Cardiac fibroblast (primary cell): ENCODE measurements around the gene KDM4F.

Experiments
- DNase-seq, 2 donors: peaks; one replicate each; pipeline versions ENCODE4 v3.0.0 to v3.0.0-alpha.2; 2010; ENCODE audit warnings: low read depth in 2 of 2
- H3K4me3 ChIP-seq, 2 donors: replicated peaks in 1 of 2; 1 replicate in 1 of 2; 2 replicates in 1 of 2; pipeline ENCODE4 v1.5.1; 2011; ENCODE audit warnings: low read depth in 2 of 2, low read length in 2 of 2, mild to moderate bottlenecking in 2 of 2, moderate library complexity in 1 of 2
- TF ChIP-seq, protein P1 (sequence below): IDR thresholded peaks from one replicate; pipeline ENCODE4 v1.5.1; 2011; ENCODE audit warnings: low read depth, mild to moderate bottlenecking, low read length, inconsistent platforms

Gene KDM4F

DNA sequence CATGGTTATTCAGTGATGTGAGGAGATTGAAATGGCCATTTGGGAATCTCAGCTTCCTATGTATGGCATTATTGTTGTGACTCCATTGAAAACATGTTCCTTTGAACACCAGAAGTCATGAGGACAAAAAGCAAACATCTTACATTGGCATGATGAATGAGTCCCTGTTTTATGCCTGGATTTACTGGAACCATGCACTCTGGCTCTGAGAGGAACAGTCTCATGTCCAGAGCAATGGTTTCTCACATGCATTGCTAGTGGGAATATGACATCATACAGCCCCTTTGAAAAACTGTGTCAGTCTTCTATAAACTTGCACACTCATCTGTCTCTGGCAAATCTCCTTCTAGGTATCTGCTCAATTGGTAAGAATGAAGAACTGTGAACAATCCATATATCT, 3.4 kb upstream of the KDM4F start:
- DNase-seq = no peak
- TF ChIP-seq, protein P1, sequence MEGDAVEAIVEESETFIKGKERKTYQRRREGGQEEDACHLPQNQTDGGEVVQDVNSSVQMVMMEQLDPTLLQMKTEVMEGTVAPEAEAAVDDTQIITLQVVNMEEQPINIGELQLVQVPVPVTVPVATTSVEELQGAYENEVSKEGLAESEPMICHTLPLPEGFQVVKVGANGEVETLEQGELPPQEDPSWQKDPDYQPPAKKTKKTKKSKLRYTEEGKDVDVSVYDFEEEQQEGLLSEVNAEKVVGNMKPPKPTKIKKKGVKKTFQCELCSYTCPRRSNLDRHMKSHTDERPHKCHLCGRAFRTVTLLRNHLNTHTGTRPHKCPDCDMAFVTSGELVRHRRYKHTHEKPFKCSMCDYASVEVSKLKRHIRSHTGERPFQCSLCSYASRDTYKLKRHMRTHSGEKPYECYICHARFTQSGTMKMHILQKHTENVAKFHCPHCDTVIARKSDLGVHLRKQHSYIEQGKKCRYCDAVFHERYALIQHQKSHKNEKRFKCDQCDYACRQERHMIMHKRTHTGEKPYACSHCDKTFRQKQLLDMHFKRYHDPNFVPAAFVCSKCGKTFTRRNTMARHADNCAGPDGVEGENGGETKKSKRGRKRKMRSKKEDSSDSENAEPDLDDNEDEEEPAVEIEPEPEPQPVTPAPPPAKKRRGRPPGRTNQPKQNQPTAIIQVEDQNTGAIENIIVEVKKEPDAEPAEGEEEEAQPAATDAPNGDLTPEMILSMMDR = no peak
- H3K4me3 ChIP-seq = no peak overlapping the region

DNA sequence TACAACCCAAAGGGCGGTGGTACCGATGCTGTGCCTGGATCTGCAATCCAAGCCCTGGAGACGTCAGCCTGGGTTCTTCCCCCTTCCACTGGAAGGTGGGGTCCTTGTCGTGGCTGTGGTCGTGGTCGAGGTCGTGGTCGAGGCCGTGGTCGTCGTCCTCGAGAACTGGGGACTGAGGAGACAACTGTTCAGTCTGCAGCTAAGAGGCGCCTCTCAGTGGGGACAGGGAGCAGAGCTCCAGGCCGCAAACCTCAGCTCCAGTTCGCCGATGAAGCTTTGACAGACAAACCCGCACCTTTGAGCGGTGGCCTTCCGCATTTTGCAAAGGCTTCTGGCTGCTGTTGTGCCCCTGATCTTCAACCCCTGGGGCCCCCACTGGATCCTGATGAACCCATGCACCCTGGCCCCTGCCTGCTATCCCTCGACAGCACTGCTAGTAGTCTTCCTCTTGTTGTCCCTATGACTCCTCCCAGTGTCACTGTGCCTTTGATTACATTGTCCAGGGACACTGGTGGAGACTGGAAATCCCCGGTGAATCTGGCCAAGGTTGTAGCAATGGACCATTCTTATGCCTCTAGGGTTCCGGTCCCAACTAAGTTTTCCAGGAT, 1.5 kb downstream of the KDM4F start:
- no peak for DNase-seq
- TF ChIP-seq, protein P1 = no peak
- no peak overlapping the region for H3K4me3 ChIP-seq

DNA sequence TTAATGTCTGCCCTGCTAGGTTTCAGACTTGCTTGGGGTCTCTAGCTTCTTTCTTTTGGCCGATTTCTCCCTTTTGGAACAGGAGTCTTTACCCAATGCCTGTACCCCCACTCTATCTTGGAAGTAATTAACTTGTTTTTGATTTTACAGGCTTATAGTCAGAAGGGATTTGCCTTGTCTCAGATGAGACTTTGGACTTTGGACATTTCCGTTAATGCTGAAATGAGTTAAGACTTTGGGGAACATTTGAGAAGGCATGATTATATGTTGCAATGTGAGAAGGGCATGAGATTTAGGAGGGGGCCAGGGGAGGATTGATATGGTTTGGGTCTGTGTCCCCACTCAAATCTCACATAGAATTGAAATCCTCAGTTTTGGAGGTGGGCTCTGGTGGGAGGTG, 5.1 kb downstream of the KDM4F start:
- TF ChIP-seq, protein P1 = no peak

DNA sequence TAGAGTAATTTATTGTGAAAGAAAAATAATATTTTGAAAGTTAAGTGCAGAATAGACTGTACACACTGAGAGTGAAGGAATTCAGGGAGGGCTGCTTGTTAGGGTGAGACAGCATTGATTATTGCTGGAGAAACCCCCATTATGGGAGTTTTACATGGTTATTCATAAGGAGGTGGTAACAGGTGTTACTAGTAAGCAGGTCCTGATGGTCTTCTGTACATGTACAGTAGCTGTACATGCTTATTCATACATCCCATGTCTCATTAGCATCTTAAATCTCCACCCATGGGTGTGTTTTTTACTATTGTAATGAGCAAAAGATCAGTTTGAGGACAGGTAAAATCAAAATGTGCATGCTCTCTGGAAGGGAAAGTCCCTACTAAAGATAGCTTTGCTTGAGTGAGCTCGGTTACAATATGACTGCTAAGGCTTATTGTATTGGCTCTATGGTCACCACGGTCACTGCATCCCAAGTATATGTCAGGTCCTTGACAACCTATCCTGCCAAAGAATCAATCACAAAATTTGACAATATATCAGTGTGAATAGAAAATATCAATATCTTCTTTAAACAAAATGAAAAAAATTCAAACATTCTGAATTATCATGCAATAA, 6.2 kb downstream of the KDM4F start:
- TF ChIP-seq, protein P1 = no peak
- H3K4me3 ChIP-seq = no peak overlapping the region
- DNase-seq = no peak

More for the DNA sequence above, 5.1 kb downstream of the KDM4F start:
- H3K4me3 ChIP-seq = no peak overlapping the region
- DNase-seq = no peak

DNA sequence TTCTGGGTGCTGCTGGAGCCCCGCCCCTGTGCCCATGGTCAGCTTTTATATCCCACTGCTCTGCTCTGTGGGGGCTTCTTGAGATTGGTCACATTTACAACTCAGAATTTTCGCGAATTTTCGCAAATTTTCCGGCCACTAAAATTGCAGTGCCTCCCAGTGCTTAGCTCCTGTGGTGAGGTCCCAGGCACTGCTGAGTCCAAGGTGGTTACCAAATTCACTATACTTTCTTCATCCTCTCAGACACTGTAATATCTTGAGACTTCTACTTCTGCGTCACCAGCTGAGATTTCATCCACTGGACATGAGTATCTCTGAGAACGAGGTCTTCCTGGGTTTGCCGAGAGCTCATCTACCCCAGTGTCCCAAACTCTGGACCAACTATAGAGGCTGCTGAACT, 8.7 kb downstream of the KDM4F start:
- H3K4me3 ChIP-seq = no peak overlapping the region
- TF ChIP-seq, protein P1 = no peak
- DNase-seq = no peak

DNA sequence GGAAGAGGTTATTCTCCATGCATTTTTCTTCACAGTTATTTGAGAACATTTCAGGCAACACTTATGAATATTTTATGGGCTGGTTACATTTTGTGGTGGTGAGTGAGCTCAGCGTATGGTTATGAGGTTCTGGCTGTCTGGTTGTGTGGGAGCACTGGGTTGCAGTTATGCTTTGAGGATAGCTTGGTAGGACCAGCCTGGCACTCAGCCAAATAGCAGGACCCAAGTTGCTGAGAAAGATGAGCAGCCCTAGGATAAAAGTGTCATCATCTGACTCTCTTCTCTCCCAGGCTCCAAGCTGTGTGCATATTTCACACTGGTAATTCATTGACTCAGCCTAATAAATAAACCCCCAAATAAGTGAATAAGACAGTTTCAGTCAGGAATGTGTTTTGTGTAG, 9.4 kb downstream of the KDM4F start:
- no peak for DNase-seq
- TF ChIP-seq, protein P1 = no peak
- no peak overlapping the region for H3K4me3 ChIP-seq
